Skeletal muscle satellite cell (primary cell): ENCODE measurements around the gene PALLD.

ENCODE experiments used
- H3K27me3 ChIP-seq: 2 replicates; pipeline ENCODE4 v1.7.0; 2013; ENCODE audit warnings: low read length; ENCODE audit not compliant: control insufficient read depth, insufficient read depth
- H3K36me3 ChIP-seq: 2 replicates; pipeline ENCODE4 v1.7.0; 2013; ENCODE audit warnings: mild to moderate bottlenecking, control low read depth, low read length; ENCODE audit not compliant: insufficient read depth
- H3K4me1 ChIP-seq: 2 replicates; pipeline ENCODE4 v1.7.0; 2013; ENCODE audit warnings: low read length; ENCODE audit not compliant: control insufficient read depth, insufficient read depth
- H3K4me2 ChIP-seq: 2 replicates; pipeline ENCODE4 v1.7.0; 2013; ENCODE audit warnings: mild to moderate bottlenecking, low read length
- H3K4me3 ChIP-seq: 2 replicates; pipeline ENCODE4 v1.7.0; 2013; ENCODE audit warnings: low read length
- H3K9ac ChIP-seq: 2 replicates; pipeline ENCODE4 v1.7.0; 2013; ENCODE audit warnings: mild to moderate bottlenecking, low read depth, low read length, moderate library complexity
- H3K9me3 ChIP-seq: replicated peaks from 2 replicates; pipeline ENCODE4 v1.7.0; 2013; ENCODE audit warnings: mild to moderate bottlenecking, control low read depth, low read length

PALLD gene

GRCh38 chr4:168765726-168766125 lies 268.9 kb downstream of the PALLD start:
- peaks cover 54% of the 10 kb centered on the region for H3K4me1 ChIP-seq
- no peaks in the 10 kb centered on the region for H3K9me3 ChIP-seq
- H3K4me2 ChIP-seq = peak overlapping the region; percentile 67
- no peak overlapping the region for H3K4me3 ChIP-seq
- peak overlapping the region; percentile 67 for H3K9ac ChIP-seq
- H3K36me3 ChIP-seq = peaks cover 30% of the 10 kb centered on the region
- no peaks in the 10 kb centered on the region for H3K27me3 ChIP-seq

GRCh38 chr4:168766604-168767316 lies 269.9 kb downstream of the PALLD start:
- Histone ChIP-seq H3K9ac (peak overlapping the region; percentile 67), H3K9me3 (no peaks in the 10 kb centered on the region), H3K4me2 (peak overlapping the region; percentile 67), H3K36me3 (peaks cover 34% of the 10 kb centered on the region), H3K27me3 (no peaks in the 10 kb centered on the region), H3K4me3 (peak overlapping the region; percentile 50), H3K4me1 (peaks cover 62% of the 10 kb centered on the region)

- Histone ChIP-seq H3K9ac (peak overlapping the region; percentile 26), H3K4me3 (no peak overlapping the region), H3K27me3 (no peaks in the 10 kb centered on the region), H3K9me3 (no peaks in the 10 kb centered on the region), H3K4me1 (peaks cover 62% of the 10 kb centered on the region), H3K36me3 (peaks cover 26% of the 10 kb centered on the region), H3K4me2 (peak overlapping the region; percentile 35)
Measured at GRCh38 chr4:168769416-168769815, 272.6 kb downstream of the PALLD start.

- peaks cover 21% of the 10 kb centered on the region for H3K36me3 ChIP-seq
- H3K4me3 ChIP-seq = no peak overlapping the region
- H3K9me3 ChIP-seq = no peaks in the 10 kb centered on the region
- peaks cover 60% of the 10 kb centered on the region for H3K4me1 ChIP-seq
- H3K9ac ChIP-seq = no peak overlapping the region
- peak overlapping the region; percentile 35 for H3K4me2 ChIP-seq
- no peaks in the 10 kb centered on the region for H3K27me3 ChIP-seq
Measured at GRCh38 chr4:168769837-168770236, 273.0 kb downstream of the PALLD start.

- Histone ChIP-seq H3K36me3 (peaks cover 24% of the 10 kb centered on the region), H3K9me3 (no peaks in the 10 kb centered on the region), H3K4me3 (no peak overlapping the region), H3K4me1 (peaks cover 46% of the 10 kb centered on the region), H3K27me3 (no peaks in the 10 kb centered on the region), H3K9ac (no peak overlapping the region), H3K4me2 (no peak overlapping the region)
Measured at GRCh38 chr4:168771251-168771650, 274.4 kb downstream of the PALLD start.

- Histone ChIP-seq H3K9me3 (no peaks in the 10 kb centered on the region), H3K36me3 (peaks cover 18% of the 10 kb centered on the region), H3K4me2 (no peak overlapping the region), H3K4me3 (no peak overlapping the region), H3K27me3 (no peaks in the 10 kb centered on the region), H3K4me1 (peaks cover 29% of the 10 kb centered on the region), H3K9ac (no peak overlapping the region)
Measured at GRCh38 chr4:168773388-168774195, 276.7 kb downstream of the PALLD start.

- peaks cover 8% of the 10 kb centered on the region for H3K36me3 ChIP-seq
- no peaks in the 10 kb centered on the region for H3K9me3 ChIP-seq
- no peaks in the 10 kb centered on the region for H3K27me3 ChIP-seq
- no peak overlapping the region for H3K4me2 ChIP-seq
- H3K9ac ChIP-seq = no peak overlapping the region
- H3K4me3 ChIP-seq = no peak overlapping the region
- H3K4me1 ChIP-seq = peaks cover 2% of the 10 kb centered on the region
Measured at GRCh38 chr4:168776382-168776781, 279.5 kb downstream of the PALLD start.

GRCh38 chr4:168777277-168777965 lies 280.6 kb downstream of the PALLD start:
- no peaks in the 10 kb centered on the region for H3K4me1 ChIP-seq
- H3K27me3 ChIP-seq = no peaks in the 10 kb centered on the region
- H3K9ac ChIP-seq = no peak overlapping the region
- no peak overlapping the region for H3K4me2 ChIP-seq
- H3K9me3 ChIP-seq = no peaks in the 10 kb centered on the region
- H3K4me3 ChIP-seq = no peak overlapping the region
- H3K36me3 ChIP-seq = peaks cover 6% of the 10 kb centered on the region

GRCh38 chr4:168781341-168781740 lies 284.5 kb downstream of the PALLD start:
- H3K4me3 ChIP-seq = no peak overlapping the region
- no peak overlapping the region for H3K9ac ChIP-seq
- no peak overlapping the region for H3K4me2 ChIP-seq
- H3K4me1 ChIP-seq = peaks cover 15% of the 10 kb centered on the region
- H3K9me3 ChIP-seq = no peaks in the 10 kb centered on the region
- H3K27me3 ChIP-seq = no peaks in the 10 kb centered on the region
- H3K36me3 ChIP-seq = peaks cover 6% of the 10 kb centered on the region

GRCh38 chr4:168781926-168782325 lies 285.1 kb downstream of the PALLD start:
- Histone ChIP-seq H3K27me3 (no peaks in the 10 kb centered on the region), H3K36me3 (peaks cover 6% of the 10 kb centered on the region), H3K9me3 (no peaks in the 10 kb centered on the region), H3K9ac (no peak overlapping the region), H3K4me3 (no peak overlapping the region), H3K4me2 (no peak overlapping the region), H3K4me1 (peaks cover 16% of the 10 kb centered on the region)

- H3K9me3 ChIP-seq = no peaks in the 10 kb centered on the region
- no peak overlapping the region for H3K9ac ChIP-seq
- peaks cover 21% of the 10 kb centered on the region for H3K4me1 ChIP-seq
- H3K4me3 ChIP-seq = no peak overlapping the region
- H3K4me2 ChIP-seq = no peak overlapping the region
- no peaks in the 10 kb centered on the region for H3K27me3 ChIP-seq
- peaks cover 6% of the 10 kb centered on the region for H3K36me3 ChIP-seq
Measured at GRCh38 chr4:168782439-168782838, 285.6 kb downstream of the PALLD start.
